Esophagus muscularis mucosa (tissue), 4 donors: ENCODE results near the gene IGBP1.

Source experiments
- EP300 ChIP-seq: sonication (generic); formaldehyde crosslinking; IDR thresholded peaks from one replicate; pipeline ENCODE4 v1.6.1; 2017; ENCODE audit warnings: antibody characterized with exemption
- POLR2A ChIP-seq: fragments of 450-650 bp; IDR thresholded peaks from one replicate; pipeline ENCODE4 v1.6.1; 2017; ENCODE audit warnings: antibody characterized with exemption, moderate library complexity, mild to moderate bottlenecking, low read depth
- TF ChIP-seq, protein P1 (sequence below), 3 experiments: fragments of 200-600 bp in 2 of 3; fragments of 450-650 bp in 1 of 3; sonication (generic) in 2 of 3; IDR thresholded peaks; one replicate each; pipeline ENCODE4 v1.5.1; 2017 to 2019; ENCODE audit warnings: antibody characterized with exemption in 3 of 3, mild to moderate bottlenecking in 2 of 3, moderate library complexity in 1 of 3

DNA sequence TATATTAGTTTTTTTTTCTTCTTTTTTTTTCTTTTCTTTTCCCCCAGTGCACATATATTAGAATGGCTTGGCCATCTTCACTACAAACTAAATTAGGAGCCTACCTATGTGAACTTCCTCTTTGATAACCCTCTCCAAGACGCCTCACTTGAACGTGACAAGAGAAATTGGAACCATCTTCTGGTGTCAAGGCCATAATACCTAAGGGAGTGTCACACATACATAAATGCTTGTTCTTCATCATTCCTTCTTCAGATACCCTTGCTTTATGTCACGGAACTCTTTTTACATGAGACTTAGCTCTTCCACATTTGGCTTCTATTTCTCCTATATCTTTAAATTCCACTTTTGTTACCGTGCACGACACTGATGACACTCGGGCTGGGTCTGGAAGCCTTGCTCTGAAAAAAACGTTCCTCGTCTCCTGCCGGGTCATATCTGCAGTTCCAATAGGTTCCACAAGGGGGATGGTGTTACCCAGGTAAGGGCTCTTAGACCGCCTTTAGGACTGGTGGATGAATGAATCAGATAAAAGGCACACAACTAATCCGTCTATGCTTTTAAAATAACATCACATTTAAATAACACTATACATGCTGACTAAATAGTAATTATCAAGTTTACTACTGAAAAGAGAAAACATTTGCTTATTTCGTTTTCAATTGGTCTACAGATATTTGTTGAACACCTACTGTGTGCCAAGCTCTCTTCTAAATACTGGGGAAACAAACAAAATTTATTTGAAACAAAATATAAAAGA lies 63.9 kb downstream of the IGBP1 start:
- no peak for TF ChIP-seq EP300
- TF ChIP-seq, protein P1, sequence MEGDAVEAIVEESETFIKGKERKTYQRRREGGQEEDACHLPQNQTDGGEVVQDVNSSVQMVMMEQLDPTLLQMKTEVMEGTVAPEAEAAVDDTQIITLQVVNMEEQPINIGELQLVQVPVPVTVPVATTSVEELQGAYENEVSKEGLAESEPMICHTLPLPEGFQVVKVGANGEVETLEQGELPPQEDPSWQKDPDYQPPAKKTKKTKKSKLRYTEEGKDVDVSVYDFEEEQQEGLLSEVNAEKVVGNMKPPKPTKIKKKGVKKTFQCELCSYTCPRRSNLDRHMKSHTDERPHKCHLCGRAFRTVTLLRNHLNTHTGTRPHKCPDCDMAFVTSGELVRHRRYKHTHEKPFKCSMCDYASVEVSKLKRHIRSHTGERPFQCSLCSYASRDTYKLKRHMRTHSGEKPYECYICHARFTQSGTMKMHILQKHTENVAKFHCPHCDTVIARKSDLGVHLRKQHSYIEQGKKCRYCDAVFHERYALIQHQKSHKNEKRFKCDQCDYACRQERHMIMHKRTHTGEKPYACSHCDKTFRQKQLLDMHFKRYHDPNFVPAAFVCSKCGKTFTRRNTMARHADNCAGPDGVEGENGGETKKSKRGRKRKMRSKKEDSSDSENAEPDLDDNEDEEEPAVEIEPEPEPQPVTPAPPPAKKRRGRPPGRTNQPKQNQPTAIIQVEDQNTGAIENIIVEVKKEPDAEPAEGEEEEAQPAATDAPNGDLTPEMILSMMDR (IDR thresholded peaks at IDR 0.05), result peak; percentile 42 to 64 (median 43)
- TF ChIP-seq POLR2A, result no peak
